ENCODE results near the gene VPS8.
"Not testable (repeated sequence)": the region's sequence is repeated elsewhere in the genome, so short reads cannot be mapped to it uniquely, and the experiment has no call there.

Gene VPS8

DNA sequence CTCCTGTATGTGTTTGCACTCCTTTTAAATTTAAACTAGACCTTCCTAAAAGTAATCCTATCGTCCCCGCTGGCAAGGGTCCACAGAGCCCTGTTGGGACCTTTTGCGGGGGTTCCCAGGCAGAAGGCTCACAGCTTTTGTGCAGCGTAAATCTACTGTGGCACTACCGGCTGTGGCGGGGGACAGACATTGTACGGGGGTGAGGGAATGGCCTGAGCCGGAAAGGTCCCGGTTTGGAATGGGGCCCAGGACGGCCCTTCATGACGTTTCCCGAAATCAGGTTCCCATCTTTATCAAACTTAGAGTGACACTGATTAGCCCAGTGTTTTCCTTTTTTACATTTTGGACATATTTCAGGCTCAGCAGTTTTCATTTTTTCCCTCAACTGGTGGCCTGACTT lies 205.6 kb downstream of the VPS8 start:
- DNase-seq: not testable (repeated sequence)

- DNase-seq: not testable (repeated sequence)
Measured at GRCh38 chr3:185017996-185018395, 206.0 kb downstream of the VPS8 start.

GRCh38 chr3:185021256-185021655 lies 209.3 kb downstream of the VPS8 start:
- DNase-seq: no peak

GRCh38 chr3:185024406-185024805 lies 212.4 kb downstream of the VPS8 start:
- no peak for DNase-seq

GRCh38 chr3:185024966-185025365 lies 213.0 kb downstream of the VPS8 start:
- DNase-seq: no peak

DNA sequence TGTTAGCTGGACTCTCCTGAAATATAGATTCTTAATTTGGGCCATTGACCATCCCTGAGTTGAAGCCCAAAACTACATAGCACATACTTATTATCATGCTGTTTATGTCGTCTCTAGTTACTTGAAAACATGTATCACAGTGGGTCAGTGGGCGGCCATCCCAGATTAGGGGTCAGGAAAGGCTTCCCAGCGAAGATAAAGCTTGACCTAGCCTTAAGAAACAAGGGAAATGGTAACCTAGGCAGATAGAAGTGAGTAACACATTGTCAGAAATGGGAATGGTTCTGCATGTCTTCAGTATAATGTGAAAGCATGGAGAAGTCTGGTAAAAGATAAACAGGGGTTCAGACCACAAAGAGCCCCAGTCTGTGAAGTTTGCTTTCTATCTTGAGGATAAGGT lies 216.2 kb downstream of the VPS8 start:
- DNase-seq: no peak

DNA sequence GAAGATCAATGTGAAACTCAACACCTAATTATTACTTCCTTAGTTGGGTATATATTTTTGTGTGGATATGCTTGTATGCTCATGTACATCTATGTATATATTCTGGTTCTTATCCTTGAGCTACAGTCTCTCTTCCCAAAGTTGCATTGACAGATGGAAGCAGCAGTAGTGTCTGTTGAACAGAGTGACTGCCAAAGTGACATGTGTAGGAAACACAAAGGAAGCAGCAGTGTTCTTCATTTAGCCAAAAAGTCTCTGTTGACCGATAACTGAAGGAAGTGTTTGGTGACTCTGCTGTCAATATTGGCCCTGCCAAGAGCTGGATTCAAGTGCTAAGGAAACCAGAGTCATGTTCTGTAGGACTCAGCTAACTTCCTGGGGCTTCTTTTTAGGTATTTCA lies 217.1 kb downstream of the VPS8 start:
- no peak for DNase-seq

- DNase-seq: no peak
Measured at GRCh38 chr3:185030399-185030798, 218.4 kb downstream of the VPS8 start.

DNA sequence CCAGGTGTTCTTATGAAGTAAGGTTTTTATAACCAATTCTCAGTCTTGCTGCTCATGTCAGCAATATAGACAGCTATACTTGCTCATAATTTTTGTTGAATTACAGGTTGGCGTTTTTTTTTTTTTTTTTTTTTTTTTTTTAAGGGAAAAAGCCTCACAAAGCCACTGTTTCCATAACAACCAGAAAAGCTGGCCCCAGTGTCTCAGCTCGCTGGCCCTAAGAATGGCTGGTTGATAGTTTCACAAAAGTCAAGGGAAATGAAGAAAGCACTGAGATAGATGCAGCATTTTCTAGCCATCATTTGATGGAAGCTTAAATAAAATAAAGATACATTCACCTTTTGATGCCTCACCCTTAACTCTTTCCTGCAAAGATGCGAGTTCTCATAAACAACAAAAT lies 219.0 kb downstream of the VPS8 start:
- DNase-seq: no peak

- no peak for DNase-seq
Measured at GRCh38 chr3:185037801-185038200, 225.8 kb downstream of the VPS8 start.

DNA sequence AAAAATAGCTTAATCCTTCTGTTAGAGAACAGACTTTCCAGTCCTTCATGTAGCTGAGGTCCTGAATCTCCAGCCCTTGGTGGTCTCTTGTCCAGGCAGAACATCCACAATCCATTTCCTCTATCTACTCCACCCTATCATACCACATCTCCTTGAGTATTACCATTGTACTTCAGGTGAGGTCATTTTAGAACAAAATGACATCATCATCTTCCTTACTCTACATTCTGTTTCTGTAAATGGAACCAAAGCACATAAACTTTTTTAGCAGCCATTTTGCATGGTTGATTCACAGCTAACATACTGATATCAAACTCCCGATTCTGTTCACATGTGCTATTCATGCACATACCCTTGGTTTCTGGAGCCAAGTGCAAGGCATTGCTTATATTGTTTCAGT lies 228.5 kb downstream of the VPS8 start:
- DNase-seq: no peak

DNA sequence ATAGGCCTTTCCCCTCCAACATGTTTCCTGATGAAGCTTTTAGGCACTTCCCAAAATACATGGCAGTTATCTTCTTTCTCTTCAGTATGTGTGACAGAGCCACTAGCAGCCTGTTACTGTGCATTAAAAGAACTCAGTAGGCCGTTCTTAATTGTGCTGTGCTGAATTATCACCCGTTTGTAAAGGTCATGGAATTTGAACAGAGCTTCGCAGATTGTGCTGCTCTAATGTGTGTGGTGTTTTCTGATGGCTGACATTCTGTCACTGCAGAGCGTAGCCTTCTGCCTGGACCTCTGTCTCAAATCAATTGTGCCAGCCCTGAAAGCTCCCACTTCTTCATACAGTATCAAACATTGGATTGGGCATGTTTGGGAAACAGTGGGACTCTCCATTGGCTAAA lies 229.6 kb downstream of the VPS8 start:
- no peak for DNase-seq

GRCh38 chr3:185042312-185043050 lies 230.5 kb downstream of the VPS8 start:
- no peak for DNase-seq

- no peak for DNase-seq
Measured at GRCh38 chr3:185046164-185046515, 234.2 kb downstream of the VPS8 start.

- DNase-seq: no peak
Measured at GRCh38 chr3:185046603-185047002, 234.6 kb downstream of the VPS8 start.

DNA sequence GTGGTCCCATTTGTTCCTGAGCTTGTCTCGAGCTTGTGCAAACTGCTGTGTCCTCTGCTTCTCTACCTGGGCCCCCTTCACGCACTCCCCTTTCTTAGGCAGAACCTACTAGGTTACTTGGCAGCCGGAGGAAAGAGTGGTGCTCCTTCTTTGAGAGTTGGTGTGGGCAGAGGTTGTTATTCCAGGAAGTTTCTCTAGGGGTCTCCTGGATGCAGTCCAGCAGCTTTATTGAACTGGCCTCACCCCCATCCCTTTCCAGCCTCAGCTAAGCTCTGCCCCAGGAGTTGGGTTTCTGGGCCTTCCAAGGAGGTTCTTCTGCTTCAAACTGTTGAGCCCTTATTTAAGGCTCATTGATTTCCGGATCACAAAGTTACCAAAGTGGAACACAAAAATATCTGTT lies 237.7 kb downstream of the VPS8 start:
- DNase-seq: no peak

- no peak for DNase-seq
Measured at GRCh38 chr3:185051801-185052200, 239.8 kb downstream of the VPS8 start.

GRCh38 chr3:185052631-185053030 lies 240.7 kb downstream of the VPS8 start:
- no peak for DNase-seq

DNA sequence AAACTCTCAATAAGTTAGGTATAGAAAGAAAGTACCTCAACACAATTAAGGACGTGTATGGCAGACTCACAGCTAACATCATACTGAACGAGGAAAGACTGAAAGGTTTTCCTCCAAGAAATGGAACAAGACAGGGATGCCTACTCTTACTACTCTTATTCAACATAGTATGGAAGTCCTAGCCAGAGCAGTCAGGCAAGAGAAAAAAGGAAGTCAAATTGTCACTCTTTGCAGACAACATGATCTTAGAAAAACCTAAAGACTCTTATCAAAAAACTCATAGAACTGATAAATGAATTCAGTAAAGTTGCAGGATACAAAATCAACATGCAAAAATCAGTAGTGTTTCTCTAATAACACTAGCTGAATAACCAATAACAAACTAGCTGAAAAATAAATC lies 244.9 kb downstream of the VPS8 start:
- DNase-seq: no peak

GRCh38 chr3:185057829-185058228 lies 245.9 kb downstream of the VPS8 start:
- no peak for DNase-seq

DNA sequence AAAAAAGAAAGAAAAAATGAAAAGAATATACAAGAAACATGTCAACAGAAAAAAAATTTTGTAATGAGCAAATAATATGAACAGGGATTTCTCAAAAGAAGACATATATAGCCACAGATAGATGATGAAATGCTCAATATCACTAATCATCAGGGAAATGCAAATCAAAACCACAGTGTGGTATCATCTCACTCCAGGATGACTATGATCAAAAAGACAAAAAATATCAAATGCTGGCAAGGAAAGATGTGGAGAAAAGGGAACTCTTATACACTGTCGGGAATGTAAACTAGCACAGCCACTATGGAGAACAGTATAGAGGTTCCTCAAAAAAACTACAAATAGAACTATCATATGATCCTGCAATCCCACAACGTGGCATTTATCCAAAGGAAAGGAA lies 246.8 kb downstream of the VPS8 start:
- DNase-seq: no peak

DNA sequence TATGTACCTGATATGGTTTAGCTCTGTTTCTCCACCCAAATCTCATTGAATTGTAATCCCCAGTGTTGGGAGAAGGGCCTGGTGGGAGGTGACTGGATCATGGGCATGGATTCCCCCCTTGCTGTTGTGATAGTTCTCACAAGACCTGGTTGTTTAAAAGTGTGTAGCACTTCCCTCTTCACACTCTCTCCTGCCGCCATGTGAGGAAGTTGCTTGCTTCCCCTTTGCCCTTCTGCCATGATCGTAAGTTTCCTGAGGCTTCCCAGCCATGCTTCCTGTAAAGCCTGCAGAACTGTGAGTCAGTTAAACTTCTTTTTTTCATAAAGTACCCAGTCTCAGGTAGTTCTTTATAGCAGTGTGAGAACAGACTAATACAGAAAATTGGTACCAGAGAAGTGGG lies 247.8 kb downstream of the VPS8 start:
- DNase-seq: no peak

DNA sequence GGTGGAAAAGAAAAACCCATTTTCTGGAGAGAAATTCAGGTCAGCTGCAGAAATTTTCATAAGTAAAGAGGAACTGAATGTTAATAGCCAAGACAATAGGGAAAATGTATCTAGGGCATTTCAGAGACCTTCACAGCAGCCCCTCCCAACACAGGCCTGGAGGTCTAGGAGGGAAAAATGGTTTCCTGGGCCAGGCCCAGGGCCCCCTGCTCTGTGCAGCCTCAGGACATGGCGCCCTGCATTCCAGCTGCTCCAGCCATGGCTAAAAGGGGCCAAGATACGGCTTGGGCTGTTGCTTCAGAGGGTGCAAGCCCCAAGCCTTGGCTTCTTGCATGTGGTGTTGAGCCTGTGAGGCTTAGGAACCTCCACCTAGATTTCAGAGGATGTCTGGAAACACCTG lies 248.7 kb downstream of the VPS8 start:
- no peak for DNase-seq

- DNase-seq: no peak
Measured at GRCh38 chr3:185062191-185062590, 250.2 kb downstream of the VPS8 start.

GRCh38 chr3:185063431-185063830 lies 251.5 kb downstream of the VPS8 start:
- no peak for DNase-seq

- DNase-seq: no peak
Measured at GRCh38 chr3:185065059-185065458, 253.1 kb downstream of the VPS8 start.

Data from activated CD4-positive, alpha-beta T cell treated with anti-CD3 and anti-CD28 coated beads, Interleukin-2, Interleukin-6, amounts not matched to agents 100 ng/mL and 50 ng/mL, durations not matched to agents 16 hours and 8 hours (primary cell).